H1 (cell line): ENCODE measurements around the gene CDK2. TPM values are rescaled to one million over a fixed set of nuclear protein-coding genes. Genes with fewer than 3 reads are reported as not detected.

ENCODE experiments used
- CTCF ChIA-PET: fragments of 300-600 bp; sonication (Branson Sonifier 250); formaldehyde crosslinking; loops from one replicate; lab custom pipeline; 2021; ENCODE audit not compliant: partially characterized antibody; lab: Charles Lee
- POLR2A ChIA-PET: fragments of 300-600 bp; sonication (Branson Sonifier 250); formaldehyde crosslinking; loops from one replicate; lab custom pipeline; 2021; ENCODE audit warnings: inconsistent platforms; ENCODE audit not compliant: partially characterized antibody; lab: Charles Lee
- DNase-seq, 2 experiments: peaks; one replicate each; pipeline versions ENCODE4 v3.0.0 to v3.0.0-alpha.2; 2010 to 2022; ENCODE audit warnings: low spot score in 2 of 2, low read depth in 1 of 2, mixed read lengths in 1 of 2
- FAIRE-seq: peaks from 2 replicates; lab custom pipeline; 2011; peaks lifted over from hg19 to GRCh38; lab: Jason Lieb, UNC
- H2AFZ ChIP-seq: 2 replicates; pipeline ENCODE4 v1.8.1; 2012; ENCODE audit warnings: low read length, inconsistent platforms
- H2AK5ac ChIP-seq: 2 replicates; pipeline ENCODE4 v1.6.1; 2013; ENCODE audit warnings: low read depth, low read length
- H2BK120ac ChIP-seq: replicated peaks from 2 replicates; pipeline ENCODE3; 2013; ENCODE audit warnings: low read depth, low read length, inconsistent platforms
- H2BK12ac ChIP-seq: 2 replicates; pipeline ENCODE4 v1.6.1; 2013; ENCODE audit warnings: low read depth, low read length
- H2BK15ac ChIP-seq: 2 replicates; pipeline ENCODE4 v1.6.1; 2013; ENCODE audit warnings: low read length
- H2BK20ac ChIP-seq: 2 replicates; pipeline ENCODE4 v1.6.1; 2013; ENCODE audit warnings: low read length
- H2BK5ac ChIP-seq: 2 replicates; pipeline ENCODE4 v1.6.1; 2013; ENCODE audit warnings: low read depth, low read length
- H3K14ac ChIP-seq: 2 replicates; pipeline ENCODE4 v1.6.1; 2013; ENCODE audit warnings: inconsistent platforms; ENCODE audit not compliant: insufficient read length
- H3K18ac ChIP-seq: 2 replicates; pipeline ENCODE4 v1.6.1; 2013; ENCODE audit warnings: low read length; ENCODE audit errors: extremely low read depth
- H3K23ac ChIP-seq: 2 replicates; pipeline ENCODE4 v1.6.1; 2013; ENCODE audit warnings: inconsistent platforms; ENCODE audit not compliant: insufficient read length
- H3K23me2 ChIP-seq: 2 replicates; pipeline ENCODE4 v1.6.1; 2013; ENCODE audit warnings: low read depth, low read length
- H3K27ac ChIP-seq: 2 replicates; pipeline ENCODE4 v1.6.1; 2011; ENCODE audit warnings: low read depth, low read length, inconsistent platforms
- H3K27me3 ChIP-seq, 4 experiments: replicated peaks in 1 of 4; 1 replicate in 1 of 4; 2 replicates in 3 of 4; pipeline versions ENCODE4 v1.6.1 to v1.8.1; 2011 to 2013; ENCODE audit warnings: low read length in 3 of 4, mild to moderate bottlenecking in 3 of 4, inconsistent platforms in 2 of 4, mixed read lengths in 2 of 4, moderate library complexity in 1 of 4; ENCODE audit not compliant: control insufficient read depth in 3 of 4, insufficient read depth in 3 of 4; ENCODE audit errors: extremely low read depth in 1 of 4
- H3K36me3 ChIP-seq, 4 experiments: 2 replicates each; pipeline versions ENCODE4 v1.6.1 to v1.8.1; 2011 to 2013; ENCODE audit warnings: mild to moderate bottlenecking in 4 of 4, low read length in 3 of 4, moderate library complexity in 2 of 4, control low read depth in 1 of 4, inconsistent platforms in 1 of 4; ENCODE audit not compliant: insufficient read depth in 4 of 4, control insufficient read depth in 2 of 4
- H3K4ac ChIP-seq: replicated peaks from 2 replicates; pipeline ENCODE3; 2013; ENCODE audit warnings: low read length, low read depth, mixed read lengths, inconsistent platforms; ENCODE audit not compliant: insufficient read length
- H3K4me1 ChIP-seq, 4 experiments: replicated peaks in 1 of 4; 1 replicate in 1 of 4; 2 replicates in 3 of 4; pipeline versions ENCODE4 v1.6.1 to v1.8.1; 2011 to 2013; ENCODE audit warnings: low read length in 3 of 4, inconsistent platforms in 2 of 4, mixed read lengths in 1 of 4; ENCODE audit not compliant: insufficient read depth in 4 of 4, control insufficient read depth in 3 of 4
- H3K4me2 ChIP-seq, 2 experiments: 2 replicates each; pipeline versions ENCODE4 v1.6.1 to v1.8.1; 2011 to 2013; ENCODE audit warnings: low read depth in 2 of 2, low read length in 2 of 2, control low read depth in 1 of 2, inconsistent platforms in 1 of 2, mild to moderate bottlenecking in 1 of 2; ENCODE audit not compliant: insufficient read depth in 1 of 2
- H3K4me3 ChIP-seq, 4 experiments: fragments of 200-600, 300-600 bp in 1 of 4; sonication (generic), shearing (Covaris generic), sonication (Bioruptor Twin) in 1 of 4; 2 replicates each; pipeline versions ENCODE4 v1.5.1 to v1.8.1; 2011 to 2016; ENCODE audit warnings: low read length in 4 of 4, low read depth in 3 of 4, control low read depth in 2 of 4, inconsistent platforms in 2 of 4, mild to moderate bottlenecking in 2 of 4, mixed read lengths in 1 of 4, moderate library complexity in 1 of 4; ENCODE audit not compliant: insufficient read depth in 2 of 4; ENCODE audit errors: extremely low read depth in 1 of 4
- H3K56ac ChIP-seq: replicated peaks from 2 replicates; pipeline ENCODE3; 2013; ENCODE audit warnings: low read depth, mild to moderate bottlenecking, mixed read lengths, low read length, inconsistent platforms; ENCODE audit not compliant: insufficient read length
- H3K79me1 ChIP-seq: 2 replicates; pipeline ENCODE4 v1.6.1; 2013; ENCODE audit warnings: low read depth, low read length, control low read depth
- H3K79me2 ChIP-seq, 2 experiments: 2 replicates each; pipeline versions ENCODE4 v1.6.1 to v1.8.1; 2012 to 2013; ENCODE audit warnings: low read length in 2 of 2, mild to moderate bottlenecking in 2 of 2, inconsistent platforms in 1 of 2; ENCODE audit not compliant: insufficient read depth in 2 of 2, control insufficient read depth in 1 of 2
- H3K9ac ChIP-seq, 4 experiments: replicated peaks in 1 of 4; 1 replicate in 1 of 4; 2 replicates in 3 of 4; pipeline versions ENCODE4 v1.6.1 to v1.8.1; 2011 to 2013; ENCODE audit warnings: low read depth in 3 of 4, low read length in 3 of 4, control low read depth in 2 of 4, mild to moderate bottlenecking in 2 of 4, moderate library complexity in 2 of 4, inconsistent platforms in 1 of 4; ENCODE audit errors: extremely low read depth in 1 of 4
- H3K9me3 ChIP-seq, 2 experiments: 2 replicates each; pipeline versions ENCODE4 v1.6.1 to v1.8.1; 2012 to 2013; ENCODE audit warnings: mild to moderate bottlenecking in 2 of 2, moderate library complexity in 2 of 2, control low read depth in 1 of 2, inconsistent platforms in 1 of 2, low read depth in 1 of 2, low read length in 1 of 2, mixed read lengths in 1 of 2; ENCODE audit not compliant: insufficient read depth in 2 of 2
- H4K20me1 ChIP-seq, 2 experiments: replicated peaks in 1 of 2; 2 replicates each; pipeline versions ENCODE3 to v1.8.1; 2011 to 2013; ENCODE audit warnings: inconsistent platforms in 2 of 2, low read length in 2 of 2, mild to moderate bottlenecking in 1 of 2; ENCODE audit not compliant: insufficient read depth in 2 of 2, control insufficient read depth in 1 of 2
- H4K5ac ChIP-seq: 2 replicates; pipeline ENCODE4 v1.6.1; 2013; ENCODE audit warnings: low read length, low read depth, mixed read lengths, inconsistent platforms; ENCODE audit not compliant: insufficient read length
- H4K8ac ChIP-seq: 2 replicates; pipeline ENCODE4 v1.8.0; 2013; ENCODE audit warnings: mild to moderate bottlenecking, moderate library complexity, low read length, inconsistent platforms; ENCODE audit not compliant: insufficient read depth; ENCODE audit errors: extremely low read depth
- H4K91ac ChIP-seq: replicated peaks from 2 replicates; pipeline ENCODE3; 2013; ENCODE audit warnings: low read length, mixed read lengths, inconsistent platforms; ENCODE audit not compliant: insufficient read length
- E2F6 ChIP-seq: IDR thresholded peaks from 2 replicates; pipeline ENCODE4 v1.6.1; 2012; ENCODE audit warnings: inconsistent platforms
- GABPA ChIP-seq: IDR thresholded peaks from 2 replicates; pipeline ENCODE4 v1.6.1; 2011; ENCODE audit warnings: mild to moderate bottlenecking, low read length, moderate library complexity, borderline replicate concordance; ENCODE audit not compliant: insufficient read depth
- JUN ChIP-seq: IDR thresholded peaks from 2 replicates; pipeline ENCODE4 v1.6.1; 2011; ENCODE audit warnings: low read depth, mild to moderate bottlenecking, improper control_type of control experiment, low read length
- RNF2 ChIP-seq: fragments of 200-900, 300-1000 bp; sonication (generic); IDR thresholded peaks from 2 replicates; pipeline ENCODE4 v1.7.1; 2016; ENCODE audit warnings: borderline replicate concordance, low read depth, mild to moderate bottlenecking, antibody characterized with exemption, low read length; ENCODE audit not compliant: poor library complexity, severe bottlenecking; ENCODE audit errors: missing control alignments
- SP1 ChIP-seq: IDR thresholded peaks from 2 replicates; pipeline ENCODE4 v1.6.1; 2011; ENCODE audit warnings: low read depth, low read length
- WGBS, 2 experiments: shearing (Covaris generic) in 1 of 2; methylation state at CpG; one replicate each; pipeline versions ENCODE4 v1.1.6 to v1.1.7; 2013 to 2015; ENCODE audit warnings: low lambda C conversion rate in 2 of 2, mixed read lengths in 2 of 2, inconsistent platforms in 1 of 2, low coverage in 1 of 2, missing lambda C conversion rate in 1 of 2; ENCODE audit not compliant: insufficient replicate concordance in 2 of 2, insufficient coverage in 1 of 2, insufficient read length in 1 of 2; ENCODE audit errors: extremely low coverage in 1 of 2, missing lambda C conversion rate in 1 of 2; 5-methylcytosine and 5-hydroxymethylcytosine counted together
- polyA plus RNA-seq, 7 experiments: library from polyadenylated mRNA; depleted of rRNA in 3 of 7; stranded (reverse) in 5 of 7; unstranded in 2 of 7; fragments of >200 nt in 5 of 7; fragments of 200-250 nt in 2 of 7; gene quantifications; 1 replicate in 5 of 7; 2 replicates in 1 of 7; 4 replicates in 1 of 7; pipeline versions ENCODE4 v1.2.1 to v1.2.3, GENCODE V29; 2011 to 2013; ENCODE audit warnings: missing spikeins in 2 of 7, mixed read lengths in 2 of 7
- total RNA-seq: library from RNA; stranded (reverse); fragmentation: NEBNext Ultra II Directional; extraction: Animal tissue kit (Norgen Biotek cat#: 25700); gene quantifications from 2 replicates; pipeline ENCODE4 v1.2.1, GENCODE V29; 2021

Gene CDK2
- total and polyA plus RNA-seq, 2 of the 8 experiments (the other 6 are each of a cell fraction or from before 2014, with no cell fraction given), result 39.4 to 42.5 TPM

GRCh38 chr12:55929306-55929791 is 37.3 kb upstream of the CDK2 start:
- H3K4ac ChIP-seq, result no peak overlapping the region
- no peak overlapping the region for H2BK20ac ChIP-seq
- H3K9me3 ChIP-seq, result no peaks in the 10 kb centered on the region
- no peak overlapping the region for H4K91ac ChIP-seq
- WGBS, 2 experiments, result 89% methylated on average over 8 of the region's 8 CpGs; no CpG with 5 or more reads in 1 of the 2 experiments
- peaks cover 12 to 23% of the 10 kb centered on the region in 2 experiments for H3K79me2 ChIP-seq
- DNase-seq (no peak), FAIRE-seq (no peak)
- no peak overlapping the region for H2AK5ac ChIP-seq
- no peak overlapping the region for H4K8ac ChIP-seq
- no peak overlapping the region for H3K9ac ChIP-seq
- H2BK12ac ChIP-seq, result no peak overlapping the region; the same call in 1 of the 2 replicates
- CTCF ChIA-PET, result interaction anchor here (0.7 to 7.8 kb wide), 8 partner anchors 10 to 115 kb away, joined by 3 to 71 read pairs (median 6); partner anchors contain the start of genes DNAJC14, ORMDL2 and SARNP
- peaks cover 3% of the 10 kb centered on the region; the same call in 1 of the 2 replicates for H3K79me1 ChIP-seq
- H2BK5ac ChIP-seq, result no peak overlapping the region
- H3K23me2 ChIP-seq, result peaks cover 18% of the 10 kb centered on the region
- H3K56ac ChIP-seq, result no peak overlapping the region
- H4K20me1 ChIP-seq, result peaks cover 0 to 3% of the 10 kb centered on the region in 2 experiments
- H3K4me2 ChIP-seq, result no peak overlapping the region
- H3K27ac ChIP-seq, result no peak overlapping the region
- peaks cover 0 to 21% (median 13%) of the 10 kb centered on the region in 4 experiments; a peak in 6 of 7 replicates for H3K27me3 ChIP-seq
- TF ChIP-seq SP1 (no peak), RNF2 (no peak), GABPA (no peak), E2F6 (no peak), JUN (no peak)
- H2BK120ac ChIP-seq, result no peak overlapping the region
- no peak overlapping the region for H3K4me3 ChIP-seq
- POLR2A ChIA-PET, result interaction anchor here (1.0 to 3.4 kb wide), 5 partner anchors 11 to 184 kb away, joined by 3 to 24 read pairs (median 5); partner anchors contain the start of genes ORMDL2 and SARNP
- H2BK15ac ChIP-seq, result no peak overlapping the region
- H2AFZ ChIP-seq, result no peak overlapping the region
- H3K14ac ChIP-seq, result no peak overlapping the region
- no peak overlapping the region for H4K5ac ChIP-seq
- peaks cover 8 to 26% (median 14%) of the 10 kb centered on the region in 4 experiments; a peak in 6 of 7 replicates for H3K4me1 ChIP-seq
- no peak overlapping the region for H3K23ac ChIP-seq
- no peak overlapping the region for H3K18ac ChIP-seq
- peaks cover 0 to 5% (median 1%) of the 10 kb centered on the region in 4 experiments; a peak in 1 of 8 replicates for H3K36me3 ChIP-seq
